Measurements from ENCODE around the gene LYSMD2. TPM values are rescaled to one million over a fixed set of nuclear protein-coding genes. Genes with fewer than 3 reads are reported as not detected.

LYSMD2 gene
- total RNA-seq, 1 experiment from 2014 or later: 2.2 TPM

DNA sequence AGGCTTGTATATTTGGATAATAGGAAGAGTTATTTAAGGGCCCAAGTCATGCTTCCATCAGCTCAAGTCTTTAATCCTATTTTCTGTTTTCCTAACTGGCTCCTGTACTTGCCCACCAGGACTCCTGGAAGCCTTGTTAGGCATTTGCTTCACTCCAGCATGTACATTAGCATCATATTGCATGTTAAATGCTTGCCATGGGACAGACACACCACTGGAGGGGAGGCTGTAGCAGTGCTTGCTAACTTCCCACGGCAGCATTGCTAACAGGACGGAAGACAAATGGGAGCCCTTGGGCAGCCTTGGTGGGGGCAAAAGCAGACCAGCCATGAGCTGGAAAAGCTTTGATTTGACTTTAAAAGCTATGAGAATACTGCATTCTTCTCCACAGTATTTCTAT lies 20.0 kb upstream of the LYSMD2 start:
- TF ChIP-seq, protein P1, sequence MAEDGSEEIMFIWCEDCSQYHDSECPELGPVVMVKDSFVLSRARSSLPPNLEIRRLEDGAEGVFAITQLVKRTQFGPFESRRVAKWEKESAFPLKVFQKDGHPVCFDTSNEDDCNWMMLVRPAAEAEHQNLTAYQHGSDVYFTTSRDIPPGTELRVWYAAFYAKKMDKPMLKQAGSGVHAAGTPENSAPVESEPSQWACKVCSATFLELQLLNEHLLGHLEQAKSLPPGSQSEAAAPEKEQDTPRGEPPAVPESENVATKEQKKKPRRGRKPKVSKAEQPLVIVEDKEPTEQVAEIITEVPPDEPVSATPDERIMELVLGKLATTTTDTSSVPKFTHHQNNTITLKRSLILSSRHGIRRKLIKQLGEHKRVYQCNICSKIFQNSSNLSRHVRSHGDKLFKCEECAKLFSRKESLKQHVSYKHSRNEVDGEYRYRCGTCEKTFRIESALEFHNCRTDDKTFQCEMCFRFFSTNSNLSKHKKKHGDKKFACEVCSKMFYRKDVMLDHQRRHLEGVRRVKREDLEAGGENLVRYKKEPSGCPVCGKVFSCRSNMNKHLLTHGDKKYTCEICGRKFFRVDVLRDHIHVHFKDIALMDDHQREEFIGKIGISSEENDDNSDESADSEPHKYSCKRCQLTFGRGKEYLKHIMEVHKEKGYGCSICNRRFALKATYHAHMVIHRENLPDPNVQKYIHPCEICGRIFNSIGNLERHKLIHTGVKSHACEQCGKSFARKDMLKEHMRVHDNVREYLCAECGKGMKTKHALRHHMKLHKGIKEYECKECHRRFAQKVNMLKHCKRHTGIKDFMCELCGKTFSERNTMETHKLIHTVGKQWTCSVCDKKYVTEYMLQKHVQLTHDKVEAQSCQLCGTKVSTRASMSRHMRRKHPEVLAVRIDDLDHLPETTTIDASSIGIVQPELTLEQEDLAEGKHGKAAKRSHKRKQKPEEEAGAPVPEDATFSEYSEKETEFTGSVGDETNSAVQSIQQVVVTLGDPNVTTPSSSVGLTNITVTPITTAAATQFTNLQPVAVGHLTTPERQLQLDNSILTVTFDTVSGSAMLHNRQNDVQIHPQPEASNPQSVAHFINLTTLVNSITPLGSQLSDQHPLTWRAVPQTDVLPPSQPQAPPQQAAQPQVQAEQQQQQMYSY (CRISPR knock-in tag; IDR thresholded peaks at IDR 0.05): no peak
- TF ChIP-seq, protein P2, sequence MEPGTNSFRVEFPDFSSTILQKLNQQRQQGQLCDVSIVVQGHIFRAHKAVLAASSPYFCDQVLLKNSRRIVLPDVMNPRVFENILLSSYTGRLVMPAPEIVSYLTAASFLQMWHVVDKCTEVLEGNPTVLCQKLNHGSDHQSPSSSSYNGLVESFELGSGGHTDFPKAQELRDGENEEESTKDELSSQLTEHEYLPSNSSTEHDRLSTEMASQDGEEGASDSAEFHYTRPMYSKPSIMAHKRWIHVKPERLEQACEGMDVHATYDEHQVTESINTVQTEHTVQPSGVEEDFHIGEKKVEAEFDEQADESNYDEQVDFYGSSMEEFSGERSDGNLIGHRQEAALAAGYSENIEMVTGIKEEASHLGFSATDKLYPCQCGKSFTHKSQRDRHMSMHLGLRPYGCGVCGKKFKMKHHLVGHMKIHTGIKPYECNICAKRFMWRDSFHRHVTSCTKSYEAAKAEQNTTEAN (CRISPR knock-in tag; IDR thresholded peaks at IDR 0.05): no peak
- H3K4me1 Mint-ChIP-seq: peaks cover 7% of the 10 kb centered on the region; the same call in 1 of the 2 replicates
- DNase-seq (ENCODE audit: low spot score): no peak
- ChIA-PET CTCF (interaction anchor here (0.6 to 4.0 kb wide), 7 partner anchors 19 to 681 kb away, joined by 3 to 27 read pairs (median 6); partner anchors contain the start of genes LYSMD2 and SCG3), POLR2A (no interaction called here)
- H3K27ac Mint-ChIP-seq: no peak overlapping the region
- peaks cover 31% of the 10 kb centered on the region for H3K27me3 Mint-ChIP-seq (ENCODE audit: low read depth)
- peak; percentile 71 for ATAC-seq
- no peak overlapping the region for H3K4me3 Mint-ChIP-seq
- H3K36me3 Mint-ChIP-seq: no peaks in the 10 kb centered on the region
- H3K9me3 Mint-ChIP-seq: peaks cover 7% of the 10 kb centered on the region; the same call in 1 of the 2 replicates

DNA sequence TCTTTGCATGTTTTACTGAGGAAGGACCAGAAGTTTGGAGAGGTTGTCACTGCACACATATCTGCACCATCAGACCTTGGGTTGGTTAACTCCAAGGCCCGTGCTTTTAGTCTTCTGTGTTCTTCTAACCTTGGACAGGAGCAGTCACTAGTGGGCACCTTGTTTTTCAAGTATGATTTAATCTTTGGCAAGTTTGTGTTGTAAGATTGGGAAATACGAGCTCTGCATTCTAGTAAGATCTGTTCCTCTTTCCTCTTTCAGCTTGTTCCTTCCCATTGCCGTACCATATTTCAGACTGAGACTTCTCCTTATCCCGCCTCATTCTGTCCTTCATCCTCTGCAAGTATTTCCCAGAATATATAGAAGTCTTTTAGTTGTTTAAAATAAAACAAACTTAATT lies 19.0 kb upstream of the LYSMD2 start:
- Mint-ChIP-seq H3K9me3 (peaks cover 7% of the 10 kb centered on the region; the same call in 1 of the 2 replicates), H3K27ac (no peak overlapping the region), H3K36me3 (no peaks in the 10 kb centered on the region), H3K4me3 (no peak overlapping the region), H3K4me1 (peaks cover 9% of the 10 kb centered on the region; the same call in 1 of the 2 replicates), H3K27me3 (ENCODE audit: low read depth) (peaks cover 37% of the 10 kb centered on the region)
- TF ChIP-seq AFF4 (CRISPR knock-in tag; IDR thresholded peaks at IDR 0.05; ENCODE audit: borderline replicate concordance) (no peak), NFYB (CRISPR knock-in tag; conservative IDR thresholded peaks at IDR 0.05; ENCODE audit: low read depth) (no peak), NR3C1 (CRISPR knock-in tag; conservative IDR thresholded peaks at IDR 0.05; ENCODE audit: low read depth) (no peak), NR1H2 (CRISPR knock-in tag; IDR thresholded peaks at IDR 0.05) (no peak), ELF4 (CRISPR knock-in tag; IDR thresholded peaks at IDR 0.05; ENCODE audit: low read depth) (no peak), FOXP1 (CRISPR knock-in tag; IDR thresholded peaks at IDR 0.05; ENCODE audit: borderline replicate concordance) (no peak)
- TF ChIP-seq, protein P3, sequence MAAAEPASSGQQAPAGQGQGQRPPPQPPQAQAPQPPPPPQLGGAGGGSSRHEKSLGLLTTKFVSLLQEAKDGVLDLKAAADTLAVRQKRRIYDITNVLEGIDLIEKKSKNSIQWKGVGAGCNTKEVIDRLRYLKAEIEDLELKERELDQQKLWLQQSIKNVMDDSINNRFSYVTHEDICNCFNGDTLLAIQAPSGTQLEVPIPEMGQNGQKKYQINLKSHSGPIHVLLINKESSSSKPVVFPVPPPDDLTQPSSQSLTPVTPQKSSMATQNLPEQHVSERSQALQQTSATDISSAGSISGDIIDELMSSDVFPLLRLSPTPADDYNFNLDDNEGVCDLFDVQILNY (CRISPR knock-in tag; IDR thresholded peaks at IDR 0.05): no peak
- TF ChIP-seq, protein P4, sequence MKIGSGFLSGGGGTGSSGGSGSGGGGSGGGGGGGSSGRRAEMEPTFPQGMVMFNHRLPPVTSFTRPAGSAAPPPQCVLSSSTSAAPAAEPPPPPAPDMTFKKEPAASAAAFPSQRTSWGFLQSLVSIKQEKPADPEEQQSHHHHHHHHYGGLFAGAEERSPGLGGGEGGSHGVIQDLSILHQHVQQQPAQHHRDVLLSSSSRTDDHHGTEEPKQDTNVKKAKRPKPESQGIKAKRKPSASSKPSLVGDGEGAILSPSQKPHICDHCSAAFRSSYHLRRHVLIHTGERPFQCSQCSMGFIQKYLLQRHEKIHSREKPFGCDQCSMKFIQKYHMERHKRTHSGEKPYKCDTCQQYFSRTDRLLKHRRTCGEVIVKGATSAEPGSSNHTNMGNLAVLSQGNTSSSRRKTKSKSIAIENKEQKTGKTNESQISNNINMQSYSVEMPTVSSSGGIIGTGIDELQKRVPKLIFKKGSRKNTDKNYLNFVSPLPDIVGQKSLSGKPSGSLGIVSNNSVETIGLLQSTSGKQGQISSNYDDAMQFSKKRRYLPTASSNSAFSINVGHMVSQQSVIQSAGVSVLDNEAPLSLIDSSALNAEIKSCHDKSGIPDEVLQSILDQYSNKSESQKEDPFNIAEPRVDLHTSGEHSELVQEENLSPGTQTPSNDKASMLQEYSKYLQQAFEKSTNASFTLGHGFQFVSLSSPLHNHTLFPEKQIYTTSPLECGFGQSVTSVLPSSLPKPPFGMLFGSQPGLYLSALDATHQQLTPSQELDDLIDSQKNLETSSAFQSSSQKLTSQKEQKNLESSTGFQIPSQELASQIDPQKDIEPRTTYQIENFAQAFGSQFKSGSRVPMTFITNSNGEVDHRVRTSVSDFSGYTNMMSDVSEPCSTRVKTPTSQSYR (CRISPR knock-in tag; IDR thresholded peaks at IDR 0.05): no peak
- ChIA-PET CTCF (interaction anchor here (0.6 to 4.0 kb wide), 5 partner anchors 19 to 274 kb away, joined by 3 to 27 read pairs (median 6); partner anchors contain the start of genes LYSMD2 and SCG3), POLR2A (interaction anchor here (0.6 kb wide), 1 partner anchor 107 kb away, joined by 3 read pairs; no protein-coding TSS in a partner anchor)
- no peak for DNase-seq (ENCODE audit: low spot score)
- no peak for ATAC-seq

All from WTC11 (cell line).